H9 (cell line): Measurements from ENCODE around the gene PRPF8. TPM values are rescaled to one million over a fixed set of nuclear protein-coding genes. Genes with fewer than 3 reads are reported as not detected.

Source experiments
- DNase-seq: peaks from one replicate; pipeline ENCODE4 v3.0.0-alpha.2; 2017
- H2AFZ ChIP-seq: one replicate; pipeline ENCODE4 v1.6.1; 2013; ENCODE audit warnings: mild to moderate bottlenecking, low read length, control low read depth, moderate library complexity
- H2AK5ac ChIP-seq: 2 replicates; pipeline ENCODE4 v1.6.1; 2013; ENCODE audit warnings: low read length, control low read depth, mixed read lengths; ENCODE audit not compliant: insufficient read length
- H2BK120ac ChIP-seq: one replicate; pipeline ENCODE4 v1.6.1; 2013; ENCODE audit warnings: low read depth, mild to moderate bottlenecking, low read length, control low read depth, inconsistent platforms; ENCODE audit not compliant: poor library complexity, severe bottlenecking
- H2BK12ac ChIP-seq: 2 replicates; pipeline ENCODE4 v1.6.1; 2013; ENCODE audit warnings: low read length, control low read depth, mixed read lengths, low read depth; ENCODE audit not compliant: insufficient read length
- H2BK15ac ChIP-seq: 2 replicates; pipeline ENCODE4 v1.6.1; 2013; ENCODE audit warnings: low read depth, low read length, control low read depth
- H2BK20ac ChIP-seq: one replicate; pipeline ENCODE4 v1.6.1; 2013; ENCODE audit warnings: low read depth, mild to moderate bottlenecking, low read length, control low read depth, inconsistent platforms; ENCODE audit not compliant: poor library complexity, severe bottlenecking
- H2BK5ac ChIP-seq: 2 replicates; pipeline ENCODE4 v1.6.1; 2013; ENCODE audit warnings: low read length, control low read depth, mixed read lengths; ENCODE audit not compliant: insufficient read length
- H3K14ac ChIP-seq: 2 replicates; pipeline ENCODE4 v1.6.1; 2013; ENCODE audit warnings: low read length, control low read depth; ENCODE audit not compliant: insufficient read depth
- H3K18ac ChIP-seq: 2 replicates; pipeline ENCODE4 v1.6.1; 2013; ENCODE audit warnings: low read depth, mild to moderate bottlenecking, mixed read lengths, low read length, control low read depth; ENCODE audit not compliant: insufficient read length
- H3K23ac ChIP-seq: 2 replicates; pipeline ENCODE4 v1.6.1; 2013; ENCODE audit warnings: low read length, control low read depth, mixed read lengths, low read depth; ENCODE audit not compliant: insufficient read length
- H3K23me2 ChIP-seq: 2 replicates; pipeline ENCODE4 v1.6.1; 2013; ENCODE audit warnings: low read depth, mild to moderate bottlenecking, mixed read lengths, low read length, control low read depth; ENCODE audit not compliant: insufficient read length, poor library complexity, severe bottlenecking
- H3K27ac ChIP-seq: 2 replicates; pipeline ENCODE4 v1.5.1; 2013; ENCODE audit warnings: low read length, control low read depth, mixed read lengths, low read depth; ENCODE audit not compliant: insufficient read length
- H3K27me3 ChIP-seq: 2 replicates; pipeline ENCODE4 v1.6.1; 2013; ENCODE audit warnings: low read length, control low read depth, inconsistent platforms; ENCODE audit not compliant: insufficient read depth
- H3K4ac ChIP-seq: 2 replicates; pipeline ENCODE4 v1.6.1; 2013; ENCODE audit warnings: low read depth, mild to moderate bottlenecking, control low read depth, inconsistent platforms, low read length, moderate library complexity
- H3K4me1 ChIP-seq: 2 replicates; pipeline ENCODE4 v1.6.1; 2013; ENCODE audit warnings: low read length, control low read depth, inconsistent platforms; ENCODE audit not compliant: insufficient read depth
- H3K4me2 ChIP-seq: 2 replicates; pipeline ENCODE4 v1.6.1; 2013; ENCODE audit warnings: low read length, control low read depth, mixed read lengths; ENCODE audit not compliant: insufficient read length, insufficient read depth
- H3K56ac ChIP-seq: 2 replicates; pipeline ENCODE4 v1.6.1; 2013; ENCODE audit warnings: low read depth, mild to moderate bottlenecking, mixed read lengths, low read length, control low read depth; ENCODE audit not compliant: insufficient read length
- H3K79me1 ChIP-seq: 2 replicates; pipeline ENCODE4 v1.6.1; 2013; ENCODE audit warnings: low read depth, mild to moderate bottlenecking, moderate library complexity, low read length, control low read depth, inconsistent platforms; ENCODE audit not compliant: insufficient read depth, poor library complexity, severe bottlenecking
- H3K79me2 ChIP-seq: 2 replicates; pipeline ENCODE4 v1.6.1; 2013; ENCODE audit warnings: low read length, control low read depth, inconsistent platforms; ENCODE audit not compliant: insufficient read depth
- H3K9ac ChIP-seq: 2 replicates; pipeline ENCODE4 v1.6.1; 2013; ENCODE audit warnings: low read length, control low read depth, mixed read lengths; ENCODE audit not compliant: insufficient read length; ENCODE audit errors: extremely low read depth
- H3K9me3 ChIP-seq: one replicate; pipeline ENCODE4 v1.6.1; 2013; ENCODE audit warnings: low read depth, low read length, inconsistent platforms; ENCODE audit not compliant: control insufficient read depth
- H3T11ph ChIP-seq: one replicate; pipeline ENCODE4 v1.6.1; 2013; ENCODE audit warnings: mild to moderate bottlenecking, low read length, control low read depth, inconsistent platforms
- H4K20me1 ChIP-seq: one replicate; pipeline ENCODE4 v1.6.1; 2013; ENCODE audit not compliant: control insufficient read depth, insufficient read length, insufficient read depth
- H4K5ac ChIP-seq: 2 replicates; pipeline ENCODE4 v1.6.1; 2013; ENCODE audit warnings: low read depth, mild to moderate bottlenecking, mixed read lengths, low read length, control low read depth; ENCODE audit not compliant: insufficient read length
- H4K8ac ChIP-seq: replicated peaks from 2 replicates; pipeline ENCODE4 v1.6.1; 2013; ENCODE audit warnings: low read length, control low read depth, mixed read lengths, low read depth; ENCODE audit not compliant: insufficient read length
- H4K91ac ChIP-seq: 2 replicates; pipeline ENCODE4 v1.6.1; 2013; ENCODE audit warnings: low read depth, mild to moderate bottlenecking, moderate library complexity, mixed read lengths, low read length, control low read depth; ENCODE audit not compliant: insufficient read length
- H3K27ac Mint-ChIP-seq, 3 experiments: 2 replicates in 2 of 3; 3 replicates in 1 of 3; pipeline ENCODE4 v1.8.0; 2020 to 2021; ENCODE audit warnings: mixed read lengths in 3 of 3, mild to moderate bottlenecking in 1 of 3, moderate library complexity in 1 of 3
- H3K27me3 Mint-ChIP-seq: 2 replicates; pipeline ENCODE4 v1.8.0; 2021; ENCODE audit warnings: low read depth, mild to moderate bottlenecking, moderate library complexity, mixed read lengths
- H3K36me3 Mint-ChIP-seq, 3 experiments: 2 replicates in 2 of 3; 3 replicates in 1 of 3; pipeline ENCODE4 v1.8.0; 2020 to 2021; ENCODE audit warnings: low read depth in 3 of 3, mixed read lengths in 3 of 3; ENCODE audit not compliant: insufficient read depth in 1 of 3
- H3K4me1 Mint-ChIP-seq, 2 experiments: 2 replicates each; pipeline ENCODE4 v1.8.0; 2020; ENCODE audit warnings: mixed read lengths in 2 of 2
- H3K4me3 Mint-ChIP-seq, 2 experiments: 2 replicates in 1 of 2; 3 replicates in 1 of 2; pipeline ENCODE4 v1.8.0; 2020 to 2021; ENCODE audit warnings: mild to moderate bottlenecking in 2 of 2, mixed read lengths in 2 of 2, moderate library complexity in 1 of 2
- H3K9me3 Mint-ChIP-seq, 2 experiments: 2 replicates in 1 of 2; 3 replicates in 1 of 2; pipeline ENCODE4 v1.8.0; 2020; ENCODE audit warnings: mild to moderate bottlenecking in 2 of 2, mixed read lengths in 2 of 2, moderate library complexity in 1 of 2
- WGBS: extraction: QIAGEN DNeasy Blood & Tissue Kit; methylation state at CpG from one replicate; pipeline ENCODE4 v1.1.7; 2013; ENCODE audit warnings: missing lambda C conversion rate, low lambda C conversion rate, mixed read lengths; ENCODE audit not compliant: insufficient read length; ENCODE audit errors: extremely low coverage; 5-methylcytosine and 5-hydroxymethylcytosine counted together
- total RNA-seq: library from RNA; stranded (reverse); gene quantifications from 2 replicates; pipeline ENCODE4 v1.2.1, GENCODE V29; 2021
- TF ChIP-seq, protein P1 (sequence below): fragments of 200-600 bp; sonication (generic); conservative IDR thresholded peaks from 3 replicates; pipeline ENCODE4 v1.8.0; 2021; ENCODE audit warnings: antibody characterized with exemption, mild to moderate bottlenecking

The PRPF8 gene
- total RNA-seq, 1 experiment from 2014 or later, result 408 TPM

DNA sequence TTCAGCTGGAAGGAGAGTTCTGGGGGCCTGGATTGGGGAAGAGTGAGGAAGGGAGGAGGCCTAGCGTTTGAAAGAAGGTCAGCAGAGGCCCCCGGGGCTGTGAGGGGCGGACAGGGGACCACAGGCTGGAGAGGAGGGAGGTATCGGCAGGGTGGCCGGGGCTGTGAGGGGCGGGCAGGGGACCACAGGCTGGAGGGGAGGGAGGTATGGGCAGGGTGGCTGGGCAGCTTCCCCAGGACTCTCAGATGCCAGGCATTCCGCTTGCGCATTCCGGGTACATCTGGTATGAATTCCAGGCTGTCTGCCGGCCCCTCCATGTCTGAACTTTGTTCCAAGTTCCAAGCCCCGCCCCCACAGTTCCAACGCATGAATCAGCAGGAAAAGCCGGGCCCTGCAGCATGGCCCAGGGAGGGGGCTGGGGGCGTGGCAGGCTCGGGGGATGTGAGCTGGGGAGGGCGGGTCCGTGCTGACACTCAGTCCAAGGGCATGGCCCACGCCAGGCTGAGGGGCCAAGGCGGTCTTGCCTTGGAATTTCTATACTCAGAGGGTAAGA, 29.8 kb upstream of the PRPF8 start:
- no CpG with 5 or more reads among the region's 19 CpGs for WGBS

More for the DNA sequence above, 29.8 kb upstream of the PRPF8 start:
- Histone ChIP-seq H3K4ac (no peak overlapping the region), H3T11ph (no peak overlapping the region), H3K27ac (no peak overlapping the region), H2AFZ (no peak overlapping the region), H3K79me1 (no peaks in the 10 kb centered on the region), H3K23ac (no peak overlapping the region), H4K8ac (no peak overlapping the region), H2BK5ac (no peak overlapping the region), H2BK20ac (no peak overlapping the region), H3K4me1 (peaks cover 2% of the 10 kb centered on the region; the same call in 1 of the 2 replicates), H2BK120ac (no peak overlapping the region), H3K18ac (no peak overlapping the region), H4K5ac (no peak overlapping the region), H3K9ac (no peak overlapping the region), H3K56ac (no peak overlapping the region), H4K91ac (no peak overlapping the region), H3K14ac (0 out of 2 replicates have a peak overlapping the region, but pooled peaks have one; percentile 5), H3K79me2 (no peaks in the 10 kb centered on the region), H2AK5ac (no peak overlapping the region), H2BK12ac (no peak overlapping the region), H3K4me2 (peak overlapping the region; percentile 65), H3K27me3 (no peaks in the 10 kb centered on the region), H4K20me1 (no peaks in the 10 kb centered on the region), H2BK15ac (no peak overlapping the region), H3K23me2 (peaks cover 35% of the 10 kb centered on the region), H3K9me3 (no peaks in the 10 kb centered on the region)
- DNase-seq, result peak; percentile 98
- peak overlapping the region; percentile 88 to 94 for H3K4me3 Mint-ChIP-seq
- H3K27ac Mint-ChIP-seq, result peak overlapping the region; percentile 64 to 92 (median 72); a peak in 5 of 7 replicates
- no peaks in the 10 kb centered on the region; the same call in 1 of the 2 replicates for H3K27me3 Mint-ChIP-seq
- peaks cover 0 to 13% (median 2%) of the 10 kb centered on the region in 3 experiments; a peak in 3 of 7 replicates for H3K36me3 Mint-ChIP-seq
- H3K9me3 Mint-ChIP-seq, result no peaks in the 10 kb centered on the region; a peak in 1 of 5 replicates
- H3K4me1 Mint-ChIP-seq, result peaks cover 37 to 40% of the 10 kb centered on the region in 2 experiments
- TF ChIP-seq, protein P1, sequence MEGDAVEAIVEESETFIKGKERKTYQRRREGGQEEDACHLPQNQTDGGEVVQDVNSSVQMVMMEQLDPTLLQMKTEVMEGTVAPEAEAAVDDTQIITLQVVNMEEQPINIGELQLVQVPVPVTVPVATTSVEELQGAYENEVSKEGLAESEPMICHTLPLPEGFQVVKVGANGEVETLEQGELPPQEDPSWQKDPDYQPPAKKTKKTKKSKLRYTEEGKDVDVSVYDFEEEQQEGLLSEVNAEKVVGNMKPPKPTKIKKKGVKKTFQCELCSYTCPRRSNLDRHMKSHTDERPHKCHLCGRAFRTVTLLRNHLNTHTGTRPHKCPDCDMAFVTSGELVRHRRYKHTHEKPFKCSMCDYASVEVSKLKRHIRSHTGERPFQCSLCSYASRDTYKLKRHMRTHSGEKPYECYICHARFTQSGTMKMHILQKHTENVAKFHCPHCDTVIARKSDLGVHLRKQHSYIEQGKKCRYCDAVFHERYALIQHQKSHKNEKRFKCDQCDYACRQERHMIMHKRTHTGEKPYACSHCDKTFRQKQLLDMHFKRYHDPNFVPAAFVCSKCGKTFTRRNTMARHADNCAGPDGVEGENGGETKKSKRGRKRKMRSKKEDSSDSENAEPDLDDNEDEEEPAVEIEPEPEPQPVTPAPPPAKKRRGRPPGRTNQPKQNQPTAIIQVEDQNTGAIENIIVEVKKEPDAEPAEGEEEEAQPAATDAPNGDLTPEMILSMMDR, result no peak
